NCI-H1694 (cell line): ENCODE measurements around the gene FAM90A26.
"Not testable (repeated sequence)": the region's sequence is repeated elsewhere in the genome, so short reads cannot be mapped to it uniquely, and the experiment has no call there.

ENCODE experiments used
- DNase-seq: peaks from one replicate; lab custom pipeline; 2025; lab: John Stamatoyannopoulos, UW

Gene FAM90A26

GRCh38 chr4:9160046-9160445 is 10.2 kb upstream of the FAM90A26 start:
- DNase-seq, result not testable (repeated sequence)

GRCh38 chr4:9165990-9166389 is 4.2 kb upstream of the FAM90A26 start:
- DNase-seq, result not testable (repeated sequence)

GRCh38 chr4:9210357-9210756 is 40.1 kb downstream of the FAM90A26 start, which contains the start of gene USP17L10:
USP17L10 (plus strand) TSS chr4:9210657; CDS start chr4:9210657, 0 bp downstream.
- DNase-seq, result not testable (repeated sequence)

GRCh38 chr4:9214701-9215100 is 44.5 kb downstream of the FAM90A26 start:
- DNase-seq, result not testable (repeated sequence)

DNA sequence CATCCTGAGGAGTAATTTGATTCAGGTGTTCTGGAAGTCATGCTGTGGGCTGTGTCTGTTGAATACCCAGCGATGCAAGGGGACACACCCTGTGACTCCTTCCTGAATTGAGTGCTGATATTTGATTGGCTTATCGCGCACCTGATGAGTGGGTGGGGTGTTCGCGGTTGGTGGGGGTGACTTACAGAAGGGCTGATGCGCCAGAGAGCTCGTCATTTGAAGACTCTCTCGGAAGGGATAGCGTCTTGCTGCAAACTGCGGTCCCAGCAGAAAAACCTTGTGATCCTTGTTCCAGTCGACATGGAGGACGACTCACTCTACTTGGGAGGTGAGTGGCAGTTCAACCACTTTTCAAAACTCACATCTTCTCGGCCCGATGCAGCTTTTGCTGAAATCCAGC is 44.9 kb downstream of the FAM90A26 start, which contains the start of gene USP17L11:
Gene USP17L11 (plus strand): TSS at position 301 of the 400 bp plus-strand sequence. CDS start 0 bp downstream, at position 301.
- DNase-seq, result not testable (repeated sequence)

DNA sequence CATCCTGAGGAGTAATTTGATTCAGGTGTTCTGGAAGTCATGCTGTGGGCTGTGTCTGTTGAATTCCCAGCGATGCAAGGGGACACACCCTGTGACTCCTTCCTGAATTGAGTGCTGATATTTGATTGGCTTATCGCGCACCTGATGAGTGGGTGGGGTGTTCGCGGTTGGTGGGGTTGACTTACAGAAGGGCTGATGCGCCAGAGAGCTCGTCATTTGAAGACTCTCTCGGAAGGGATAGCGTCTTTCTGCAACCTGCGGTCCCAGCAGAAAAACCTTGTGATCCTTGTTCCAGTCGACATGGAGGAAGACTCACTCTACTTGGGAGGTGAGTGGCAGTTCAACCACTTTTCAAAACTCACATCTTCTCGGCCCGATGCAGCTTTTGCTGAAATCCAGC is 49.6 kb downstream of the FAM90A26 start, which contains the start of gene USP17L12:
Gene USP17L12 (plus strand): TSS at position 301 of the 400 bp plus-strand sequence. CDS start 0 bp downstream, at position 301.
- DNase-seq, result not testable (repeated sequence)

DNA sequence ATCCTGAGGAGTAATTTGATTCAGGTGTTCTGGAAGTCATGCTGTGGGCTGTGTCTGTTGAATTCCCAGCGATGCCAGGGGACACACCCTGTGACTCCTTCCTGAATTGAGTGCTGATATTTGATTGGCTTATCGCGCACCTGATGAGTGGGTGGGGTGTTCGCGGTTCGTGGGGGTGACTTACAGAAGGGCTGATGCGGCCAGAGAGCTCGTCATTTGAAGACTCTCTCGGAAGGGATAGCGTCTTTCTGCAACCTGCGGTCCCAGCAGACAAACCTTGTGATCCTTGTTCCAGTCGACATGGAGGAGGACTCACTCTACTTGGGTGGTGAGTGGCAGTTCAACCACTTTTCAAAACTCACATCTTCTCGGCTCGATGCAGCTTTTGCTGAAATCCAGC is 54.4 kb downstream of the FAM90A26 start, which contains the start of gene USP17L13:
Gene USP17L13 (plus strand): TSS at position 301 of the 400 bp plus-strand sequence. CDS start 0 bp downstream, at position 301.
- DNase-seq, result not testable (repeated sequence)
